Measurements from ENCODE around the gene HNRNPF.
"Not testable (repeated sequence)": the region's sequence is repeated elsewhere in the genome, so short reads cannot be mapped to it uniquely, and the experiment has no call there.

Gene HNRNPF

GRCh38 chr10:43347997-43348396, 61.0 kb downstream of the HNRNPF start:
- no peak for DNase-seq

DNA sequence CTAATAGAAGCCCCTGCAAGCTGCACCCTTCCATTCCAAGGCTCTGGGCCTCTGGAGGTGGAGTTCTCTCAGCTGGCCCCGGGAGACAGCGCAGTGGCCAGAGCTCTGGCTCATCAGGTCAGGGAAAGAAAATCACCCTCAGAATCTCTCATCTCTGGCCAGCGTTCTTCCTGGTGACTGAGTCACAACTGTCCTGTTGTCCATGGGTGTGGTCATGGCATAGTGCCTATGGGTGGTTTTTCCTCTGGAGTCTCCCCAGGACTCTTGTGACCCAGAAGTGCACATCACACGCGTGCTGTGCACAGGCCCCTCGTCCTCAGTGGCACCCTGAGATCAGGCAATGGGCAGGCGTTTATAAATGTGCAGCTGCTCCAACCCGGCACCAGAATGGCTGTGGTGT, 64.9 kb downstream of the HNRNPF start:
- no peak for DNase-seq

GRCh38 chr10:43343126-43343525, 65.9 kb downstream of the HNRNPF start:
- DNase-seq: no peak

DNA sequence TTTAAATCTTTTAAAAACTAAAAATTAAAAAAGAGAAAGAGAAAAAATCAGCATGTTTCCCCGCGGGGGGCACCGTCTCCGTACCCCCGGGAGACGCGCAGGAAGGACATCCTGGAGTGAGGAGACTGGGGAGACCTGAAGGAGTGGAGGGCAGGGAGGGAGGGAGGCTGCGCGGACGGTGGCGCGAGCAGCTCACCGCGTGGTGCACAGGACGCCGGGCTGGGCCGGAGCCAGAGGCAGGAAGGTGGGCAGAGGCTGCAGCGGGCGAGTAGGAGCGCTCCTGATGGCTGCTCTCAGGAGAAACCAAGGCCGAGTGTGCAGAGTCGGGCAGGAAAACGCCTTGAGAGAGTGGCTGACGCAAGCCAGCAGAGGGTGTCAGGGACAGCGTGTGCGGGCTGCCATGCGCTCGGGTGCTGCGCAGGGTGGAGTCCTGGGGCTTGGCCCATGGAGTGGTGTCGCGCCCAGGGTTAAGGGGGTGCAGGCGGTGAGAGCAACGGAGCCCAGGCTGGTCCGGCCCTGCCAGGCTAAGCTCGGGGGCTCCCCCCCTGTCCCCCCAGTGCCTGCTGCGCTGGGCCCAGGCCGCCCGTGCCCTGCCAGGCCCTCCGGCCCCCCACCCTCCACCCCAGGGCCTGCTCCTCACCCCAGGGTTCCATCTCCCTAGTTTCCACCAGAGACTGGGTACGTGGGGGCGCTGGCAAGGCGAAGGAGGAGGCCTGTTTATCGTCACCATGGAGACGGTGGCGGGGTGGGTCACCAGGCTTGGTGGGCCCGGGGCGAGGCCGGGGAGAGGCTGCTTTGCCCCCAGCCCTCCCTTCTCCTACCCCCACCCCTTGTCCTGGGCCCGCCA, 66.5 kb downstream of the HNRNPF start:
- DNase-seq: no peak

DNA sequence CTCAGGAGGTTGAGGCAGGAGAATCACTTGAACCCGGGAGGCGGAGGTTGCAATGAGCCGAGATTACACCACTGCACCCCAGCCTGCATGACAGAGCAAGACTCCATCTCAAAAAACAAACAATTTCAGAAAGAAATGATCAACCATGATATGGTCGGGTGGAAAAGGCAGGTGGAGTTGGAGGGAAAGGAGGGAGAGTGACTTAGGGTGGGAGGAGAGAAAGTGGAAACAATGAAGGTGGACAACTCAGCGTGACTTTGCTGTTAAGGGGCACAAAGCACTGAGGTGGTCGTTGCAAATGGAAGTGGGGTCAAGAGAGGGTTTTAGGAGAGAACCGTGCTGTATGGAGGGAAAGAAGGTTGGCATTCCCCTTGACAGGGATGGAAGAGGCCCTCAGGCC, 67.5 kb downstream of the HNRNPF start:
- DNase-seq: no peak

- no peak for DNase-seq
Observed at GRCh38 chr10:43340619-43341018, 68.4 kb downstream of the HNRNPF start.

DNA sequence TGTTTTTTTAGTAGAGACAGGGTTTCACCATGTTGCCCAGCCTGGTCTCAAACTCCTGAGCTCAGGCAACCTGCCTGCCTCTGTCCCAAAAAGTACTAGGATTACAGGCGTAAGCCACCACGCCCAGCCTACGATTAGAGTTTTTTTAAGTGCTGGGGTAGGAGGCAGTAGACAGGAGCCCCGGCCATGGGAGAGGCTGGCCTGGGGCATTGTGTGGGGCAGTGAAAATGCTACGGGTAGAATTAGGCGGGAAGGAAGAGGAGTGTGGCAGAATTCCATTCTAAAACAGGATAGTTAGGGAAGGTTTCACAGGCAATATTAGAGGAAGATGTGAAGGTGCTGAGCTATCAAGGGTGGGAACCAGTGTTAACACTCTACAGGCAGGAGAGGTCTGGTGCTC, 68.9 kb downstream of the HNRNPF start:
- DNase-seq: no peak

DNA sequence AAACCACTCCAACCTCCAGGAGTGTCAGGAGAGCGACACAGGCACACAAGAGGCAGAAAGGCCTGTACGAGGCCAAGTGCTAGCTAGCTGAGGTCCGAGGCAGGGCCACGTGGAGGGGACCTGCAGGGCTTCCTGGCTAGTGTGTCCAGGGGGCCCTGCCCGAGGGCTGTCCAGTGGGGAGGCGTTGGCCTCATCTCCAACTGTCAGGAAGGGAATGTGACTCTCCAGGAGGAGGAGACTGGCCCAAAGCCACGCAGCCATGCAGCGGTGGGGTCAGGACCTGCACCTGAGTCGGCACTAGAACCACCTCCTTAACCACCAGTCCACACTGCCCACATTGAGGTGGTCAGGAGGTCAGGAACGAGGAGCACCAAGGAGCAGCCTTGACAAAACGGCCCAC, 69.8 kb downstream of the HNRNPF start:
- no peak for DNase-seq

GRCh38 chr10:43338117-43338516, 70.9 kb downstream of the HNRNPF start:
- no peak for DNase-seq

DNA sequence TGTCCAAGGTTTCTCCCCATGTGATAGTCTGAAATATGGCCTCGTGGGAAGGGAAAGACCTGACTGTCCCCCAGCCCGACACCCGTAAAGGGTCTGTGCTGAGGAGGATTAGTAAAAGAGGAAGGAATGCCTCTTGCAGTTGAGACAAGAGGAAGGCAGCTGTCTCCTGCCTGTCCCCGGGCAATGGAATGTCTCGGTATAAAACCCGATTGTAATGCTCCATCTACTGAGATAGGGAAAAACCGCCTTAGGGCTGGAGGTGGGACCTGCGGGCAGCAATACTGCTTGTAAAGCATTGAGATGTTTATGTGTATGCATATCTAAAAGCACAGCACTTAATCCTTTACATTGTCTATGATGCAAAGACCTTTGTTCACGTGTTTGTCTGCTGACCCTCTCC, 71.5 kb downstream of the HNRNPF start:
- DNase-seq: not testable (repeated sequence)

DNA sequence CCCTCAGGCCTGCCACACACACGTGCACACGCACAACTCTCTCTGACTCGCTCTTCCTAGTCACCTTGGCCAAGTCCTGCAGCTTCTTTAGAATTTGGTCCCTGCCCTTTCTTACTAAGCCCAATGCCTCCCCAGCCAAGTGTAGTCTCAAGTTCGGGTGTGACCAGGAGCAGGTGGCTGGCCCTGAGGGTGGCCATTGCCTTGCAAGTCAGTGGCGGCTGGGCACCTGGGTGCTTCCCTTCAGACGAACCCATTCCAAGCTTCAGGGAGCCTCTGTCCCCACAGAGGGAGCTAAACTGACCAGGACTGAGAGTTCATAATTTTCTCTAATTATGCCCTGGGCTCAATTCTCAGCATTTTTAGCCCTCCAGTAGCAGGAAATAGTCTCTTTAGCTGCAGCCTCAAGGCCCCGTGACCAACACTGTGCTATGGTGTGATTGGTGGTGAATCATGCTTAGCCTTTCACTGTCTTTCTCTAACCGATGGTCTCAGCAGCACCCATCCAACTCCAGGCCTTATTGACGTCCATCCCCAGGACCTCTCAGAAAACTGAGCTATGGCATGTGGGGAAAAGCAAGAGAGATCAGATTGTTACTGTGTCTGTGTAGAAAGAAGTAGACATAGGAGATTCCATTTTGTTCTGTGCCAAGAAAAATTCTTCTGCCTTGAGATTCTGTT, 72.2 kb downstream of the HNRNPF start:
- DNase-seq: no peak

DNA sequence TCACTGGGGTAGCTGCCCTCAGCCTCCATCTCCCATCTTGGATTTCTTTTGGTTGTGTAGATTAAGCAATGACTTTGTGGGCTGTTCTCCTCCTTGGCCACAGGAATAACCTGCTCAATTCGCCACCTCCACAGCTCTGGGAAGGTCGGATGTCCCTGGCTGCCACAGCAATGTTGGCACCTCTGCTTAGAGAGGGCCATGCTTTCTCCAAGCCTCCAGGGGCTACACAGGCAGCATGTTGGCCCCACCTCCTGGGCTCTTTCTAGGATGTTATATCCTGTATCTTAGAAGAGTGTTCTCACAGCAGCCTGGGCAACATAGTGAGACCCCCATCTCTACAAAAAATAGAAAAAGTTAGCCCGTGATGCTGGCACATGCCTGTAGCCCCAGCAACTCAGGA, 72.9 kb downstream of the HNRNPF start:
- DNase-seq: no peak
